Measurements from ENCODE around the gene SRSF9. TPM values are rescaled to one million over a fixed set of nuclear protein-coding genes. Genes with fewer than 3 reads are reported as not detected.
A peak's percentile ranks its signal among the peaks of the same experiment; 100 is the strongest.
"Not testable (repeated sequence)": the region's sequence is repeated elsewhere in the genome, so short reads cannot be mapped to it uniquely, and the experiment has no call there.

Gene SRSF9
- total RNA-seq, 1 experiment from 2014 or later = 302 TPM

DNA sequence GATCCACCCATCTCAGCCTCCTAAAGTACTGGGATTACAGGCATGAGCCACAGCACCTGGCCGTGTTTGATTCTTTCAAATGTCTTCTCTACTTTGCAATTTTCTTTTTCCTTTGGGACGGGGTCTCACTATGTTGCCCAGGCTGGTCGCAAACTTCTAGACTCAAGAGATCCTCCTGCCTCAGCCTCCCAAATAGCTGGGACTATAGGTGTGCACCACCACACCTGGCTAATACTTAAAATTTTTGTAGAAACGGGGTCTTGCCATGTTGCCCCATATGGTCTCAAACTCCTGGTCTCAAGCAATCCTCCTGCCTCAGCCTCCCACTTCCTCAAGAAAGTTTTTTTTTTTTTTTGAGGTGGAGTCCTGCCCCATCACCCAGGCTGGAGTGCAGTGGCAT lies 21.6 kb downstream of the SRSF9 start:
- Mint-ChIP-seq H3K9me3 (peaks cover 0 to 5% of the 10 kb centered on the region in 2 experiments; a peak in 2 of 5 replicates), H3K27ac (no peak overlapping the region; a peak in 1 of 7 replicates), H3K36me3 (ENCODE audit: insufficient read depth in 1 of 3, low read depth in 3 of 3) (peaks cover 18 to 64% (median 44%) of the 10 kb centered on the region in 3 experiments; a peak in 6 of 7 replicates), H3K4me1 (peaks cover 12 to 15% of the 10 kb centered on the region in 2 experiments), H3K27me3 (ENCODE audit: low read depth) (no peaks in the 10 kb centered on the region; the same call in 1 of the 2 replicates), H3K4me3 (peak overlapping the region; percentile 40 to 98; a peak in 3 of 5 replicates)
- no peak overlapping the region for H3K27ac ChIP-seq (ENCODE audit: insufficient read length, low read depth, low read length)
- no peaks in the 10 kb centered on the region; the same call in 1 of the 2 replicates for H3K4me1 ChIP-seq (ENCODE audit: insufficient read depth, low read length)
- H3T11ph ChIP-seq (ENCODE audit: low read length) = no peak overlapping the region
- no peak overlapping the region for H2BK5ac ChIP-seq (ENCODE audit: insufficient read length, low read length)
- H2BK15ac ChIP-seq (ENCODE audit: low read depth, low read length) = no peak overlapping the region
- no peak overlapping the region for H3K9ac ChIP-seq (ENCODE audit: extremely low read depth, insufficient read length, low read length)
- no peak overlapping the region for H2BK12ac ChIP-seq (ENCODE audit: insufficient read length, low read depth, low read length)
- no CpG with 5 or more reads among the region's 4 CpGs for WGBS (ENCODE audit: extremely low coverage, insufficient read length, low lambda C conversion rate)
- H3K23me2 ChIP-seq (ENCODE audit: insufficient read length, low read depth, low read length, poor library complexity, severe bottlenecking) = peaks cover 6% of the 10 kb centered on the region
- H3K23ac ChIP-seq (ENCODE audit: insufficient read length, low read depth, low read length) = no peak overlapping the region
- no peak overlapping the region for H2BK120ac ChIP-seq (ENCODE audit: low read depth, low read length, poor library complexity, severe bottlenecking)
- H3K4ac ChIP-seq (ENCODE audit: low read depth, low read length) = no peak overlapping the region
- no peak overlapping the region for H4K91ac ChIP-seq (ENCODE audit: insufficient read length, low read depth, low read length)
- no peaks in the 10 kb centered on the region for H3K9me3 ChIP-seq (ENCODE audit: control insufficient read depth, low read depth, low read length)
- no peaks in the 10 kb centered on the region for H3K27me3 ChIP-seq (ENCODE audit: insufficient read depth, low read length)
- H4K20me1 ChIP-seq (ENCODE audit: control insufficient read depth, insufficient read depth, insufficient read length) = no peaks in the 10 kb centered on the region
- DNase-seq = no peak
- no peak overlapping the region for H4K8ac ChIP-seq (replicated peaks; ENCODE audit: insufficient read length, low read depth, low read length)
- no peak overlapping the region for H3K4me2 ChIP-seq (ENCODE audit: insufficient read depth, insufficient read length, low read length)
- H2AK5ac ChIP-seq (ENCODE audit: insufficient read length, low read length) = no peak overlapping the region
- no peak overlapping the region for H4K5ac ChIP-seq (ENCODE audit: insufficient read length, low read depth, low read length)
- peaks cover 8% of the 10 kb centered on the region for H3K79me1 ChIP-seq (ENCODE audit: insufficient read depth, low read depth, low read length, poor library complexity, severe bottlenecking)
- no peak overlapping the region for H3K56ac ChIP-seq (ENCODE audit: insufficient read length, low read depth, low read length)
- TF ChIP-seq, protein P1, sequence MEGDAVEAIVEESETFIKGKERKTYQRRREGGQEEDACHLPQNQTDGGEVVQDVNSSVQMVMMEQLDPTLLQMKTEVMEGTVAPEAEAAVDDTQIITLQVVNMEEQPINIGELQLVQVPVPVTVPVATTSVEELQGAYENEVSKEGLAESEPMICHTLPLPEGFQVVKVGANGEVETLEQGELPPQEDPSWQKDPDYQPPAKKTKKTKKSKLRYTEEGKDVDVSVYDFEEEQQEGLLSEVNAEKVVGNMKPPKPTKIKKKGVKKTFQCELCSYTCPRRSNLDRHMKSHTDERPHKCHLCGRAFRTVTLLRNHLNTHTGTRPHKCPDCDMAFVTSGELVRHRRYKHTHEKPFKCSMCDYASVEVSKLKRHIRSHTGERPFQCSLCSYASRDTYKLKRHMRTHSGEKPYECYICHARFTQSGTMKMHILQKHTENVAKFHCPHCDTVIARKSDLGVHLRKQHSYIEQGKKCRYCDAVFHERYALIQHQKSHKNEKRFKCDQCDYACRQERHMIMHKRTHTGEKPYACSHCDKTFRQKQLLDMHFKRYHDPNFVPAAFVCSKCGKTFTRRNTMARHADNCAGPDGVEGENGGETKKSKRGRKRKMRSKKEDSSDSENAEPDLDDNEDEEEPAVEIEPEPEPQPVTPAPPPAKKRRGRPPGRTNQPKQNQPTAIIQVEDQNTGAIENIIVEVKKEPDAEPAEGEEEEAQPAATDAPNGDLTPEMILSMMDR (conservative IDR thresholded peaks at IDR 0.05) = no peak
- H2BK20ac ChIP-seq (ENCODE audit: low read depth, low read length, poor library complexity, severe bottlenecking) = no peak overlapping the region
- no peak overlapping the region for H2AFZ ChIP-seq (ENCODE audit: low read length)
- H3K14ac ChIP-seq (ENCODE audit: insufficient read depth, low read length) = no peak overlapping the region
- no peak overlapping the region for H3K18ac ChIP-seq (ENCODE audit: insufficient read length, low read depth, low read length)
- H3K79me2 ChIP-seq (ENCODE audit: insufficient read depth, low read length) = peaks cover 14% of the 10 kb centered on the region; the same call in 1 of the 2 replicates

DNA sequence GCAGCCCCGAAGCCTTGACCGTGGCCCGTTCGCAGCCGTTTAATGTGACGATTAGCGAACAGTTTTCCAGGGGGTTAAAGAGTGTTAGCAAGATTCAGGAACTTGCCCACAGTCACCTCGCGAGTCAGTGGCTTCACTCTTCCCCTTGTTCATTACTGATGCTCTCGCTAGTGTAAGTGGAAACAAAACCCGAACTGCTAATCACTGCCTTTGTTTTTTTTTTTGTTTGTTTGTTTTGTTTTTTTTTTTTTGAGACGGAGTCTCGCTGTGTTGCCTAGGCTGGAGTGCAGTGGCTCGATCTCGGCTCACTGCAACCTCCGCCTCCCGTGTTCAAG lies 22.7 kb downstream of the SRSF9 start:
- H3K23ac ChIP-seq (ENCODE audit: insufficient read length, low read depth, low read length); H2BK120ac ChIP-seq (ENCODE audit: low read depth, low read length, poor library complexity, severe bottlenecking); H2AFZ ChIP-seq (ENCODE audit: low read length); DNase-seq; H3K23me2 ChIP-seq (ENCODE audit: insufficient read length, low read depth, low read length, poor library complexity, severe bottlenecking); H3K27ac ChIP-seq (ENCODE audit: insufficient read length, low read depth, low read length); H2AK5ac ChIP-seq (ENCODE audit: insufficient read length, low read length); H4K20me1 ChIP-seq (ENCODE audit: control insufficient read depth, insufficient read depth, insufficient read length); H4K5ac ChIP-seq (ENCODE audit: insufficient read length, low read depth, low read length); H2BK5ac ChIP-seq (ENCODE audit: insufficient read length, low read length); H3K4me1 ChIP-seq (ENCODE audit: insufficient read depth, low read length); H3K79me1 ChIP-seq (ENCODE audit: insufficient read depth, low read depth, low read length, poor library complexity, severe bottlenecking); H3K27me3 ChIP-seq (ENCODE audit: insufficient read depth, low read length); H4K8ac ChIP-seq (replicated peaks; ENCODE audit: insufficient read length, low read depth, low read length); H4K91ac ChIP-seq (ENCODE audit: insufficient read length, low read depth, low read length); H3K27me3 Mint-ChIP-seq (ENCODE audit: low read depth); H3K9me3 ChIP-seq (ENCODE audit: control insufficient read depth, low read depth, low read length); H3K56ac ChIP-seq (ENCODE audit: insufficient read length, low read depth, low read length); H3T11ph ChIP-seq (ENCODE audit: low read length); H2BK15ac ChIP-seq (ENCODE audit: low read depth, low read length); H3K9me3 Mint-ChIP-seq; H3K4ac ChIP-seq (ENCODE audit: low read depth, low read length); H2BK20ac ChIP-seq (ENCODE audit: low read depth, low read length, poor library complexity, severe bottlenecking); H2BK12ac ChIP-seq (ENCODE audit: insufficient read length, low read depth, low read length): not testable (repeated sequence)
- Histone ChIP-seq H3K18ac (ENCODE audit: insufficient read length, low read depth, low read length) (peak overlapping the region; percentile 98), H3K4me2 (ENCODE audit: insufficient read depth, insufficient read length, low read length) (peak overlapping the region; percentile 94), H3K9ac (ENCODE audit: extremely low read depth, insufficient read length, low read length) (peak overlapping the region; percentile 93), H3K79me2 (ENCODE audit: insufficient read depth, low read length) (peaks cover 14% of the 10 kb centered on the region; the same call in 1 of the 2 replicates), H3K14ac (ENCODE audit: insufficient read depth, low read length) (peak overlapping the region; percentile 97)
- peaks cover 19 to 61% (median 48%) of the 10 kb centered on the region in 3 experiments; a peak in 6 of 7 replicates for H3K36me3 Mint-ChIP-seq (ENCODE audit: insufficient read depth in 1 of 3, low read depth in 3 of 3)
- peak overlapping the region; percentile 98 to 99 for H3K4me3 Mint-ChIP-seq
- no CpG with 5 or more reads among the region's 17 CpGs for WGBS (ENCODE audit: extremely low coverage, insufficient read length, low lambda C conversion rate)
- peaks cover 12 to 15% of the 10 kb centered on the region in 2 experiments for H3K4me1 Mint-ChIP-seq
- peak overlapping the region; percentile 97 to 99 (median 97); a peak in 5 of 7 replicates for H3K27ac Mint-ChIP-seq

Measured in H9 (cell line).